Central memory CD4-positive, alpha-beta T cell (primary cell): ENCODE results near the gene TAF1A.

Experiments
- DNase-seq: peaks from one replicate; pipeline ENCODE4 v3.0.0; 2022

TAF1A gene

DNA sequence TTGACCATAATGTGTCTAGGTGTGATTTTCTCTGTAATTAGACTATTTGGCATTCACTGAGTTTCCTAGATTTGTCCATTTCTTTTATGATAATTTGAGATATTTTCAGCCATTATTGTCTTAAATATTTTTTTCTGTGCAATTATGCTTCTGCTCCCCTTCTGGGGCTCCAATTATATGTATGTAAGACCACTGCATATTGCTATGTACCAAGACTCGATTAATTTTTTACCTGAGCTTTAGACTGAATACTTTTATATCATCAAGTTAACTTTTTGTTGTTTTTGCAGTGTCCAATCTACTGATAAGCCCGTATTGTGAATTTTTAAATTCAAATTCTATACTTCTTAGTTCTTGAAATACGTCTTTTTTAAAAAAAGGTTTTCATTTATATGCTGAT, 5.1 kb upstream of the TAF1A start:
- DNase-seq: no peak

DNA sequence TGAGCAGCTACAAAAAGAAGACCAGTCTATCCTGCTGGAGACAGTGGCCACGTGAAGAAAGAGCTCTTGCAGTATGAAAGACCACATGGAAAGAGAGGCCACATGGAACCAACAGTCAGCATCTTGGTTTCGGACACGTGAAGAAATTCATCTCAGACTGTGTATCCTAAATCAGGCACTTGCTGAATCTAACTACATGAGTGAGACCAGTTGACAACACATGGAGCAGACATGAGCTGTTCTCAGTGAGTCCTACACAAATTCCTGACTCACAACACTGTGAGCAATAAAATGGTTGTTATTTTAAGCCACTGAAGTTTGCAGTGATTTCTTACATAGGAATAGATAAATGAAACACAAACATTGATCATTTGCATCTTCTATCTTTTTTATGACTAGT, 2.4 kb upstream of the TAF1A start:
- DNase-seq: no peak

- DNase-seq: no peak
Measured at GRCh38 chr1:222588135-222588534, 1.6 kb downstream of the TAF1A start.

DNA sequence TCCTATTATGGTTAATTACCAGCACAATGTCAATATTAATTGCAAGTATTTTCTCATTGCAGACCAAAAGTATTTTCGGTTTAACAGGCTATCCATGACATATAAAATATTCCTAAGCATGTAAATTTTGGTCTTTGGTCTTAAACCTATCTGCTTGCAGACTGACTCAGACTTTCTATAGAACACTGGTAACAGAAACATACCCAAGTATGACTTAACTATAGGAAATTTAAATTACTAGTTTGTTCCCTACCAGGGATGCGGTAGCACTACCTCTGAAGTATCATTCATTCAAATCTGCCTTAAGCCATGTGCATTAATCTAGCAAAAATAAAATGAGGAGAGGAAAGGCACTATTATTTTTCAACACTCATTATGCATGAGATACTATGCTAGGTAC, 2.9 kb downstream of the TAF1A start:
- DNase-seq: no peak

DNA sequence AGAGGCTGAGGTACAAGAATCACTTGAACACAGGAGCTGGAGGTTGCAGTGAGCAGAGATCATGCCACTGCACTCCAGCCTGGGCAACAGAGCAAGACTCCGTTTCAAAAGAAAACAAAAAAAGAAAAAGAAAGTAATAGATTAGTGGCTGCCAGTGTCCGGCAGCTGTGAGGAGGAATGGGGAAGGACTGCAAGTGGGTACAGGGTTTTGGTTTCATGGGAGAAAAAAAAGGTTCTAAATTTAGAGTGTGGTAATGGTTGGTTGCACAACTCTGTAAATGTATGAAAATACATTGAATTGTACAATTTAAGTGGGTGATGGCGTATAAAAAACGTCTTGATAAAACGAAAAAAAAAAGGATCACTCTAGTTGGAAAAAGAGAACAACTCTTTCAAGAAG, 6.7 kb downstream of the TAF1A start:
- DNase-seq: no peak

GRCh38 chr1:222582099-222582774, 7.5 kb downstream of the TAF1A start:
- DNase-seq: no peak

GRCh38 chr1:222579316-222579715, 10.4 kb downstream of the TAF1A start:
- DNase-seq: no peak

DNA sequence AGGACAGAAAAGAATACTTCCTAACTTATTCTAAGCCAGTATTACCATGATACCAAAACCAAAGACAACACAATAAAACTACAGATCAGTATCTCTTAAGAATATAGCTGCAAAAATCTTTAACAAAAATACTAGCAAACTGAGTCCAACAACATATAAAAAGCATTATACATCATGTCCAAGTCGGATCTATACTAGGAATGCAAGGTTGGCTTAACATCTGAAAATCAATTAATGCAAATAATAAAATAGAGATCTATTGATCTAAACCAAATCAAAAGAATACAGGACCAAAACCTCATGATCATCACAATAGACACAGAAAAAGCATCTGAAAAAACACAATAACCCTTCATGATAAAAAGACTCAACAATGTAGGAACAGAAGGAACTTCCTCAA, 18.9 kb downstream of the TAF1A start:
- no peak for DNase-seq

DNA sequence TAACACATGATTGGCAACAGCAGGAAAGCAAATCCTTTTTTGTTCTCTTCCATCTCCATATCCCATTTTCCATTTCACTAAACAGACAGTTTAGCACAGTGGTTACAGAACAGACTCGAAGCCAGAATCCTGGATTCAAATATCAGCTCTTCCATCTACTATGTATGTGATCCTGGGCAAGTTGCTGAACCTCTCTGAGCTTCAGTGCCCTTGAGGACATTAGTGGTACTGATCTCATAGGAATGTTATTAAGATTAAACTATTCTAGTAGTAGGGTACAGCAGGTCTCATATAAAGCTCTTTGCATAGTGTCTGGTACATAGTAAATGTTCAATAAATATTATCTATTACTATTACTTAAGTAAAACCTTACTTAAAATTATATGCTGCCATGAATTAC, 28.1 kb downstream of the TAF1A start:
- no peak for DNase-seq

GRCh38 chr1:222557574-222557973, 32.2 kb downstream of the TAF1A start:
- no peak for DNase-seq

- DNase-seq: no peak
Measured at GRCh38 chr1:222557148-222557547, 32.6 kb downstream of the TAF1A start.

DNA sequence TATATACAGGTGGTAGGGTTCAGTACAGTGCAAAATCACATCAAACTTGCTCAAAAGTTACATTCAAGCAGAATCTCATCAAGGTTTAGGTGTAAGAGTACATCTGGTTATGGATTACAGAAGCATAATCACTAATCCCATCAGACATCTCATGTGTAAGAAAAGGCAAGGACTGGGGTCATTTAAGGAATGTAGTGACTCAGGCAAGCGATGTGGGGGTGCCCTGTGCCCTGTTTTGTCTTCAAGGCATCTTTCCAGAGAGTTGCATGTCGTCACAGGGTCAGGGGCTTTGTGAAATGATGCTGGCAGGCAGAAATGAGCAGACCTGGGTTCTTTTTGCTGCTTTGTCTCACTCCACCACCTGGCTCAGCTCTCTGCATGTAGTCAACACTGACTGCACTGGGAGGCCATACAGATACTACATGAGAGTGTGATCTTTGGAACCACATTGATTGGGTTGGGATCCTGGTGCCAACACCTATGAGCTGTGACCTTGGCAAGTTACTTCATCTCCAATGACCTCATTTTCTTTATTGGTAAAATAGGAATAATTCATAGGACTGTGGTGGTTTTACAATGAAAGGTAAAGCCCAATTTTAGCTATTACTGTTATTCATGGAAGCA, 33.6 kb downstream of the TAF1A start:
- DNase-seq: no peak

GRCh38 chr1:222554177-222554576, 35.6 kb downstream of the TAF1A start:
- no peak for DNase-seq

- no peak for DNase-seq
Measured at GRCh38 chr1:222552882-222553281, 36.9 kb downstream of the TAF1A start.

GRCh38 chr1:222547944-222548671, 41.6 kb downstream of the TAF1A start, which contains the start of gene HHIPL2:
Gene HHIPL2 (minus strand): TSS chr1:222548104. CDS start chr1:222548044, 60 bp downstream.
- DNase-seq: no peak

DNA sequence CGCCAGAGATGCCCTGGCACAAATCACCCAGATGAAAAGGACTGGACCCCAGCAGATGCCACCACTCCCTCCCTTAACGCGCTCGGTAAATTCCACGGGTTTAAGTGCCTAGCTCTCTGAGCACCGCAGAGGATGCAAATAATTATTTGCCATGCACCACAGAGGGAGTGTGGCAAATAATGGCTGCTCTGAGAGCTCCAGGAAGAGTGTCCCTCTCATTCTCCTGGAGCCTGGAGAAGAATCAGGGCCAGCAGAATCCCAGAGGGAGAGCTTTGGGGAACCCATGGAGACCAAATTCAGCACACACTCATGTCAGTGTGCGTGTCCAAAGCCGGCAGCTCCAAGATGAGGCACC, 42.5 kb downstream of the TAF1A start:
- no peak for DNase-seq

DNA sequence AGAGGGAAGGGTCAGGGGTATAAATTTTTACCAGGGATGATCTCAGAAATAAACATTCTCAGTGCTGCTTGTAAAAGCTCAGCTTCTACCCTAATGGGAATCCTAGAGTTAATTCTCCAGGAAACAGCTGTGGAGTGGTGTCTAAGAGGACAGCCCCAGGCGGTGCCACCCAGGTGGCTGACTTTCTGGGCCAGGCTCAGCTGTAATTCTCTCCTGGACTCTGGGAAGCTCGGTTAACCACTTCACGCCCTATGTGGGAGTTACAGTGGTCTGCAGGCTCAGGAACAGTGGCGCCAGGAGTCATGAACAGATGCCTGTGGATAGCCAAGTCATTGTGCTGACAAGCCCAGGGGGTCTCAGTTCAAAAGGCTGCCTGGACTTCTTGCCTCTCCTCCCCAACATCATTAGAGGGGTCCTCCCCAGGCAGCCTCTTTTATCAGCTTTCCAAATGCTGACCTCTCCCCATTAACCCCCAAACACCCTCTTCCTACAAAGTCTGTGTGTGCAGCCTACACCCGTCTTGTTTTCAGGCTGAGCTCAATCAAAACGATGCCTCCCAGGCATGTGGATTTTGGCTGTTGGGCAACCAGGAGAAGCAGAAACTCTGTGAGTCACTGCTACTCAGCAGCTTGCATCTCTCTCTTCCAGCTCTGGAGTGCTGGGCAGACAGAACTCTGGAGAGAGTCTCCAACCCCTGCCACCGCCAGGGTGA, 43.0 kb downstream of the TAF1A start:
- DNase-seq: no peak

DNA sequence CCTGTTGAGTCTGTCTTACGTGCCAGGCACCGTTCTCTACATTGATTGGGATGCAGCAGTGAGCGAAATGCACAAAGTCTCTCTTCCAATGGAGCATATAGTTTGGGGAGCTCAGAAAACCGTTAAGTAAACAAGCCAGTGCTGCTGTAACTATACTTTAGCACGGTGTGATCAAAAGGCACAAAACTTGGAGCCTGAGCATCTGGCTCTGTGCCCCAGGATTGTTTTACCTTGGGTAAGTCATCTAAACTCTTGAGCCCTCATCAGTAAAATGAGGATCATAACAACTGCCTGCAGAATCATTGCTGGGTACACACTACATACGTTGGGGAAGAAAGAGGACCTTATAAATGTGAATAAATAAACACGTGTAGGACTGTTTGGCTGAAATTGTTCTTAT, 43.6 kb downstream of the TAF1A start:
- DNase-seq: no peak

GRCh38 chr1:222543817-222544216, 45.9 kb downstream of the TAF1A start:
- DNase-seq: no peak

GRCh38 chr1:222540598-222540995, 49.1 kb downstream of the TAF1A start:
- no peak for DNase-seq

DNA sequence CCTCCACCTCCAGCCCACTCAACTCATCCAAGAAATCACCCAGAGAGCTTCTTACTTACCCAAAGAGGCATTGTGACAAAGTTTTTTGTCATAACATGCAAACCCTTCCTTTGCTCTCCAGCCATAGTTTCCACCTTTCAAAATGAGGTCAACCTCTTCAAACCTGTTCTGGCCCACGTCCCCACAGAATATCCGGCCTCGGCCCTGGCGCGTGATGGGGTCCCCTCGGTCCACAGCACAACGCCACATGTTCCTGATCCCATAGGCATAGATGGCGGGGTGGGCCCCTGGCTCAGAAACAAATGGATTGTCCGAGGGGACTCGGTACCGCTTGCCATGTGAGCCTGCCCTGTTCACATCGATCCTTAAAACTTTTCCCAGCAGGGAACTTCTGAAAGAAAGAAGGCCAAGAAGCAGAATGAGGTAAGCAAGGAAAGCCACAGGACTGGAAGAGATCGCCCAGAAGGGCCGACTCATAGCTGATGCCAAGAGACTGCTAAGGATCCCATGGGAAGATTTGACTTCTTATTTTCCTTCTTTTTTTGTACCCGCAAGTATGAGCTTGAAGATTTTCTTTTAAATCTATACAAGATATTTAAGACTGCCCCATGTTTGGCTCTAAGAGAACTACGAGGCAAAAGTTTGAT, 49.7 kb downstream of the TAF1A start:
- DNase-seq: no peak

- no peak for DNase-seq
Measured at GRCh38 chr1:222535455-222535854, 54.3 kb downstream of the TAF1A start.

DNA sequence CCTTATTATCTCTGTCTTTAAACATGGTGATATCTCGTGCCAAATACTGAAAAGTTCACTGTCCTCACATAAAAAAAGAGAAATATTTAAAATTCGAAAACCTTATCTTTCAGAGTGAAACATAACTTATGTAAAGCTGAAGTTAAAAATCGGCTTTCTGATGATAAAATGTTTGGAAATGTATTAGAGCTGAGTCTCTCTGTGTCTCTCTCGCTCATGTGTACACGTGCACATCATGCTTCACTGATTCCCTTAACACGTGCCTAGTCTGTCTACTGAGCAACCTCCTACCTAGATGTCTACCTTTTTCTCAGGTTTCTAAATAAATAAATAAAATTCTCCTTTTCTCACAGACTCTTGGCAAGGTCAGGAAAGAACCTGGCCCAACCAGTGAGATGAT, 58.9 kb downstream of the TAF1A start:
- DNase-seq: no peak
